BE2C (cell line): ENCODE measurements around the gene HNF1B.

Source experiments
- DNase-seq: peaks from one replicate; pipeline ENCODE4 v3.0.0-alpha.2; 2020
- H3K27me3 ChIP-seq: fragments of 250-450 bp; sonication (Bioruptor Pico); 2 replicates; pipeline ENCODE4 v1.5.1; 2020; ENCODE audit warnings: mild to moderate bottlenecking
- H3K36me3 ChIP-seq: fragments of 250-450 bp; sonication (Bioruptor Pico); 2 replicates; pipeline ENCODE4 v1.5.1; 2020; ENCODE audit warnings: mild to moderate bottlenecking
- H3K4me1 ChIP-seq: fragments of 250-450 bp; sonication (Bioruptor Pico); 2 replicates; pipeline ENCODE4 v1.5.1; 2020
- H3K4me3 ChIP-seq: 2 replicates; pipeline ENCODE4 v1.5.1; 2011; ENCODE audit warnings: low read depth, low read length
- H3K9me3 ChIP-seq: fragments of 250-450 bp; sonication (Bioruptor Pico); 2 replicates; pipeline ENCODE4 v1.5.1; 2020
- CTCF ChIP-seq: IDR thresholded peaks from 2 replicates; pipeline ENCODE4 v1.5.1; 2012; ENCODE audit warnings: mild to moderate bottlenecking, low read depth, low read length

The HNF1B gene

GRCh38 chr17:37647856-37648255 lies 97.0 kb downstream of the HNF1B start:
- Histone ChIP-seq H3K36me3 (no peaks in the 10 kb centered on the region), H3K4me3 (no peak overlapping the region), H3K9me3 (no peaks in the 10 kb centered on the region), H3K27me3 (peaks cover 81% of the 10 kb centered on the region), H3K4me1 (no peaks in the 10 kb centered on the region)
- TF ChIP-seq CTCF = no peak
- DNase-seq = no peak

- DNase-seq = no peak
- Histone ChIP-seq H3K27me3 (peaks cover 50% of the 10 kb centered on the region), H3K9me3 (no peaks in the 10 kb centered on the region), H3K4me1 (peaks cover 3% of the 10 kb centered on the region), H3K36me3 (peaks cover 17% of the 10 kb centered on the region), H3K4me3 (peak overlapping the region; percentile 93)
- TF ChIP-seq CTCF = no peak
Observed at GRCh38 chr17:37643869-37644268, 101.0 kb downstream of the HNF1B start.

GRCh38 chr17:37643118-37643766 lies 101.6 kb downstream of the HNF1B start, which contains the start of gene DDX52:
Gene DDX52 (minus strand): TSS chr17:37643446. CDS start chr17:37643420, 26 bp downstream.
- peak within 1 kb of the TSS; percentile 93 for H3K4me3 ChIP-seq
- peak; percentile 22; the same call in 1 of the 2 replicates for TF ChIP-seq CTCF
- H3K9me3 ChIP-seq = no peaks in the 10 kb centered on the region
- peaks cover 3% of the 10 kb centered on the region for H3K4me1 ChIP-seq
- H3K27me3 ChIP-seq = peaks cover 44% of the 10 kb centered on the region
- DNase-seq = peak; percentile 89
- peaks cover 17% of the 10 kb centered on the region for H3K36me3 ChIP-seq

GRCh38 chr17:37642681-37643080 lies 102.2 kb downstream of the HNF1B start:
- Histone ChIP-seq H3K4me1 (peaks cover 3% of the 10 kb centered on the region), H3K4me3 (peak overlapping the region; percentile 93), H3K9me3 (no peaks in the 10 kb centered on the region), H3K27me3 (peaks cover 38% of the 10 kb centered on the region), H3K36me3 (peaks cover 20% of the 10 kb centered on the region)
- no peak for DNase-seq
- TF ChIP-seq CTCF = no peak

DNA sequence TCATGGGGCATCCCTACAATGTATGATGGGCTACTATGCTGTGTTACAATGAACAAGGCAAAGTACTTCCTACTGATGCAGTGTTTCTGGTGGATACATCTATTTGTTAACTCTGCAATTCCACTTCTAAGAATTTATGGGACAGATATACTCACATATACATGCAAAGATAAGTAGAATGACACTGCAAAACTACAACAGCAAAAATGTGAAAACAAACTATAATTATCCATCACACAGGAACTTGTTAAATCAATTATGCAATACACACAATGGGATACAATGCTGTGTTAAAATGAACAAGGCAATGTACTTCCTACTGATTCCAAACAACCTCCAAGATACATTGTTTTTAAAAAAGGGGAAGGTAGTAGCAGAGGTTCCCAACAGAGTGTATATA lies 104.8 kb downstream of the HNF1B start:
- no peak for DNase-seq
- H3K36me3 ChIP-seq = peaks cover 41% of the 10 kb centered on the region
- H3K27me3 ChIP-seq = peaks cover 14% of the 10 kb centered on the region
- H3K9me3 ChIP-seq = no peaks in the 10 kb centered on the region
- peaks cover 3% of the 10 kb centered on the region for H3K4me1 ChIP-seq
- no peak for TF ChIP-seq CTCF
- no peak overlapping the region for H3K4me3 ChIP-seq

GRCh38 chr17:37637956-37638355 lies 106.9 kb downstream of the HNF1B start:
- no peak for TF ChIP-seq CTCF
- Histone ChIP-seq H3K27me3 (no peaks in the 10 kb centered on the region), H3K4me1 (peaks cover 3% of the 10 kb centered on the region), H3K9me3 (no peaks in the 10 kb centered on the region), H3K4me3 (no peak overlapping the region), H3K36me3 (peaks cover 41% of the 10 kb centered on the region)
- DNase-seq = no peak
